B cell (primary cell): Measurements from ENCODE around the gene SPRYD3. TPM values are rescaled to one million over a fixed set of nuclear protein-coding genes. Genes with fewer than 3 reads are reported as not detected.

Experiments used
- ATAC-seq: fragments of 200-7000 bp; cut with Tn5 transposase; one replicate; pipeline ENCODE4 v1.10.0; 2021; ENCODE audit warnings: low read depth, mild to moderate bottlenecking, moderate number of reproducible peaks, moderate library complexity
- CTCF ChIA-PET: fragments of 350-600 bp; sonication (Branson Sonifier 250); formaldehyde crosslinking; loops from one replicate; lab custom pipeline; 2021; ENCODE audit warnings: antibody characterized with exemption, inconsistent platforms; lab: Charles Lee
- POLR2A ChIA-PET: fragments of 350-600 bp; sonication (Branson Sonifier 250); formaldehyde crosslinking; loops from one replicate; lab custom pipeline; 2021; ENCODE audit warnings: antibody characterized with exemption; lab: Charles Lee
- DNase-seq: peaks from one replicate; pipeline ENCODE4 v3.0.0; 2013
- H2AFZ ChIP-seq: 2 replicates; pipeline ENCODE4 v1.6.1; 2012; ENCODE audit warnings: mild to moderate bottlenecking, low read depth, low read length; ENCODE audit not compliant: insufficient read depth, poor library complexity, severe bottlenecking
- H3K27ac ChIP-seq, 2 donors: 1 replicate in 1 of 2; 2 replicates in 1 of 2; pipeline ENCODE4 v1.5.1; 2012 to 2013; ENCODE audit warnings: low read length in 2 of 2, mild to moderate bottlenecking in 2 of 2, moderate library complexity in 1 of 2
- H3K27me3 ChIP-seq, 4 experiments: fragments of 200-600 bp in 1 of 4; sonication (generic) in 1 of 4; replicated peaks in 1 of 4; 1 replicate in 2 of 4; 2 replicates in 2 of 4; pipeline versions ENCODE4 v1.6.1 to v1.7.0; 2013 to 2016; ENCODE audit warnings: low read length in 3 of 4, mild to moderate bottlenecking in 2 of 4, mixed read lengths in 1 of 4, moderate library complexity in 1 of 4; ENCODE audit not compliant: insufficient read depth in 4 of 4, control insufficient read depth in 3 of 4; ENCODE audit errors: control extremely low read depth in 1 of 4
- H3K36me3 ChIP-seq, 2 experiments: replicated peaks in 1 of 2; 1 replicate in 1 of 2; 2 replicates in 1 of 2; pipeline versions ENCODE4 v1.6.1 to v1.7.1; 2013; ENCODE audit warnings: low read length in 1 of 2; ENCODE audit not compliant: insufficient read depth in 2 of 2, control insufficient read depth in 1 of 2; ENCODE audit errors: control extremely low read depth in 1 of 2, extremely low read depth in 1 of 2
- H3K4me1 ChIP-seq, 2 donors: fragments of 200-600 bp in 1 of 2; sonication (generic) in 1 of 2; 1 replicate in 1 of 2; 2 replicates in 1 of 2; pipeline versions ENCODE4 v1.5.1 to v1.6.1; 2013 to 2017; ENCODE audit warnings: low read length in 2 of 2; ENCODE audit not compliant: control insufficient read depth in 2 of 2, insufficient read depth in 2 of 2
- H3K4me2 ChIP-seq: replicated peaks from 2 replicates; pipeline ENCODE3; 2012; ENCODE audit warnings: mild to moderate bottlenecking, low read depth, low read length; ENCODE audit not compliant: poor library complexity, severe bottlenecking
- H3K4me3 ChIP-seq, 5 experiments: fragments of 200-600 bp in 1 of 5; sonication (generic) in 1 of 5; 1 replicate in 3 of 5; 2 replicates in 2 of 5; pipeline versions ENCODE4 v1.5.1 to v1.7.0; 2011 to 2016; ENCODE audit warnings: low read length in 4 of 5, mild to moderate bottlenecking in 4 of 5, low read depth in 2 of 5, control low read depth in 1 of 5, moderate library complexity in 1 of 5; ENCODE audit not compliant: insufficient read depth in 1 of 5; ENCODE audit errors: control extremely low read depth in 1 of 5, extremely low read depth in 1 of 5
- H3K79me2 ChIP-seq: fragments of 200-600 bp; sonication (generic); one replicate; pipeline ENCODE4 v1.6.0; 2016; ENCODE audit warnings: low read length; ENCODE audit not compliant: control insufficient read depth, insufficient read depth
- H3K9ac ChIP-seq: fragments of 200-600 bp; sonication (generic); 2 replicates; pipeline ENCODE4 v1.6.1; 2017; ENCODE audit warnings: mild to moderate bottlenecking, low read length, moderate library complexity
- H3K9me3 ChIP-seq, 3 donors: one replicate each; pipeline versions ENCODE4 v1.6.1 to v1.7.1; 2013; ENCODE audit warnings: low read length in 2 of 3; ENCODE audit not compliant: control insufficient read depth in 2 of 3, insufficient read depth in 1 of 3; ENCODE audit errors: control extremely low read depth in 1 of 3
- H4K20me1 ChIP-seq: 2 replicates; pipeline ENCODE4 v1.6.0; 2012; ENCODE audit warnings: mild to moderate bottlenecking, low read length; ENCODE audit not compliant: insufficient read depth, control insufficient read depth, poor library complexity, severe bottlenecking
- H3K27ac Mint-ChIP-seq: one replicate; pipeline ENCODE4 v1.8.0; 2021; ENCODE audit warnings: mixed read lengths
- H3K27me3 Mint-ChIP-seq: one replicate; pipeline ENCODE4 v1.8.0; 2021; ENCODE audit warnings: mixed read lengths
- H3K4me1 Mint-ChIP-seq: one replicate; pipeline ENCODE4 v1.8.0; 2021; ENCODE audit warnings: mixed read lengths
- H3K4me3 Mint-ChIP-seq: one replicate; pipeline ENCODE4 v1.8.0; 2021; ENCODE audit warnings: mixed read lengths
- H3K9me3 Mint-ChIP-seq: one replicate; pipeline ENCODE4 v1.8.0; 2022; ENCODE audit warnings: mixed read lengths; ENCODE audit not compliant: insufficient read depth
- CTCF ChIP-seq: fragments of 200-600 bp; IDR thresholded peaks from one replicate; pipeline ENCODE4 v1.8.0; 2022; ENCODE audit warnings: antibody characterized with exemption, mild to moderate bottlenecking
- EZH2 ChIP-seq: IDR thresholded peaks from 2 replicates; pipeline ENCODE4 v1.6.1; 2012; ENCODE audit warnings: borderline replicate concordance, low read depth, mild to moderate bottlenecking, moderate library complexity, low read length; ENCODE audit not compliant: insufficient read depth, poor library complexity, severe bottlenecking
- WGBS: methylation state at CpG from one replicate; pipeline ENCODE4 v1.1.5; 2013; ENCODE audit warnings: missing lambda C conversion rate; ENCODE audit not compliant: insufficient coverage; 5-methylcytosine and 5-hydroxymethylcytosine counted together
- intact Hi-C: fragments of 100-400 bp; cut with micrococcal nuclease; formaldehyde crosslinking; loops from one replicate; pipeline ENCODE4 v1.10.0; 2022
- polyA plus RNA-seq: library from polyadenylated mRNA; depleted of rRNA; stranded (reverse); fragments of >200 nt; gene quantifications from 2 replicates; pipeline ENCODE4 v1.2.3, GENCODE V29; 2012
- total RNA-seq, 2 donors: library from RNA; stranded (reverse); fragments of 120-200 nt in 1 of 2; gene quantifications; 1 replicate in 1 of 2; 2 replicates in 1 of 2; pipeline versions ENCODE4 v1.2.3 to v1.2.4, GENCODE V29; 2013 to 2022

The SPRYD3 gene
- total and polyA plus RNA-seq, 2 donors (not counting 1 experiment from before 2014, with no cell fraction given): 15.9 to 43.3 TPM

GRCh38 chr12:53091756-53092155, 12.6 kb upstream of the SPRYD3 start:
- H3K27me3 ChIP-seq: peaks cover 0 to 9% (median 2%) of the 10 kb centered on the region in 4 experiments
- no peaks in the 10 kb centered on the region for H3K36me3 ChIP-seq
- H3K27ac ChIP-seq: no peak overlapping the region
- H3K9ac ChIP-seq: no peak overlapping the region
- no peak overlapping the region for H2AFZ ChIP-seq
- Mint-ChIP-seq H3K9me3 (no peaks in the 10 kb centered on the region), H3K4me1 (peaks cover 5% of the 10 kb centered on the region), H3K4me3 (no peak overlapping the region), H3K27me3 (peaks cover 38% of the 10 kb centered on the region), H3K27ac (no peak overlapping the region)
- no peaks in the 10 kb centered on the region for H4K20me1 ChIP-seq
- H3K4me1 ChIP-seq: peaks cover 0 to under 1% of the 10 kb centered on the region in 2 donors
- H3K79me2 ChIP-seq: no peaks in the 10 kb centered on the region
- H3K9me3 ChIP-seq: peaks cover 0 to 4% (median 0%) of the 10 kb centered on the region in 3 donors
- ATAC-seq: no peak
- H3K4me2 ChIP-seq: no peak overlapping the region
- ChIA-PET CTCF (interaction anchor here (1.1 to 13.1 kb wide), 2 partner anchors 24 to 122 kb away, joined by 3 to 344 read pairs; no protein-coding TSS in a partner anchor), POLR2A (interaction anchor here (0.9 kb wide), 1 partner anchor 13 kb away, joined by 3 read pairs; the partner anchor contains the start of gene SPRYD3)
- DNase-seq: no peak
- WGBS: 100% methylated on average over 4 of the region's 6 CpGs
- intact Hi-C loops: no loop called here
- H3K4me3 ChIP-seq: no peak overlapping the region
- TF ChIP-seq CTCF (no peak), EZH2 (no peak)

- Mint-ChIP-seq H3K27ac (no peak overlapping the region), H3K27me3 (peaks cover 33% of the 10 kb centered on the region), H3K4me1 (no peaks in the 10 kb centered on the region), H3K9me3 (no peaks in the 10 kb centered on the region), H3K4me3 (no peak overlapping the region)
- H3K4me2 ChIP-seq: no peak overlapping the region
- H3K79me2 ChIP-seq: no peaks in the 10 kb centered on the region
- no peak overlapping the region for H3K9ac ChIP-seq
- peaks cover 0 to 2% (median under 1%) of the 10 kb centered on the region in 4 experiments for H3K27me3 ChIP-seq
- ChIA-PET POLR2A (no interaction called here), CTCF (interaction anchor here (0.6 to 1.6 kb wide), 3 partner anchors 9 to 24 kb away, joined by 3 to 11 read pairs (median 5); no protein-coding TSS in a partner anchor)
- TF ChIP-seq CTCF (no peak), EZH2 (no peak)
- no peaks in the 10 kb centered on the region for H3K4me1 ChIP-seq
- H3K36me3 ChIP-seq: no peaks in the 10 kb centered on the region
- DNase-seq (no peak), ATAC-seq (no peak)
- H3K9me3 ChIP-seq: peaks cover 0 to 4% (median 0%) of the 10 kb centered on the region in 3 donors
- intact Hi-C loops: no loop called here
- no peak overlapping the region for H3K27ac ChIP-seq
- H4K20me1 ChIP-seq: no peaks in the 10 kb centered on the region
- no peak overlapping the region for H2AFZ ChIP-seq
- no CpG with 5 or more reads among the region's 2 CpGs for WGBS
- no peak overlapping the region for H3K4me3 ChIP-seq
Observed at GRCh38 chr12:53090554-53090953, 11.4 kb upstream of the SPRYD3 start.
